NCI-H2196 (cell line): Measurements from ENCODE around the gene CNOT10.
"Not testable (repeated sequence)": the region's sequence is repeated elsewhere in the genome, so short reads cannot be mapped to it uniquely, and the experiment has no call there.

Experiments
- DNase-seq: peaks from one replicate; lab custom pipeline; 2025; ENCODE audit not compliant: unreplicated experiment; lab: John Stamatoyannopoulos, UW

The CNOT10 gene

DNA sequence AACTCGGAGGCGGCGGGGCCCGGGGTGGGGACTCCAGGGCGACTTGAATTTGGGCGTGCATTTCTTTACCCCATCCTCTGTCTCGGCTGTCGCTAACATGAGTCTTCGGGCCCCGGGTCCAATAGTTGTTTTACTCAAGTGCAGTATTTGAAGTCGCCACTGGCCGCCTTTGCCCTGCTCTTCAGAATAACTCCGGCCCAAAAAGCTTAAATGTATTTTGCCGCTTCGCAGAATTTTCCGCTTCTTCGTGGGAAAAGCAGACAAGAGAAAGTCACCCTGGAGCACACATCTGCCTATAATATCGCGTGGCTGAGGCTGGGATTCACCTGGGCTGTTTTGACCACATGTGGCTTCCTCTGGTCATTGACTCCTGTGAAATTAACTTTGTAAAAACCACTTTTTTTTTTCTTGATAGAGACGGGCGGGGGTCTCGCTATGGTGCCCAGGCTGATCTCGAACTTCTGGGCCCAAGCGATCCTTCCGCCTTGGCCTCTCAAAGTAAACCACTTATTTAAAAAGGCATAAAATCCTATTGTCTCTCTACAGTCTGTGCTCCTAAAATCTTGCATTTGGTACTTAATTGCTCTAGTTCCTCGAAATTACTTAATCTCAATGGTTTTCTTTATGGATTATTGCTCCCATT is 676 bp downstream of the CNOT10 start:
- peak; percentile 7 for DNase-seq

DNA sequence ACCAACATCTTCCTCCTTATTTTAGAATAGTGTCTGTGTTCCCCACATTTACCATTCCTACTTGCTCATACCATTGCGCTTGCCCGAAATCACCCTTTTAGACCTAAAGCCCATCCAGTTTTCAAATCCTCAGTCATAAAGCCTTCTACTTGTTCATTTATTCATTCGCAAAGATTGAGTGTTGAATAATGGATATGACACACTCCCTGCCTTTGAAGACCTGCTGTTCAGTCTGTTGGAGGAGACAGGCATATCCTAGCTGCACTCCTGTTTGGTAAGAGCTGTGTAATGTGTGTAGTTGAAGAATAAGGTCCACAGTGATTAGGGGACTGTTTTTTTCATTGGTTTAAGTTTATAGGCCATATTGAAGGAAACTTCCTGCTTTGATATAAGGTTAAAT is 1.7 kb downstream of the CNOT10 start:
- DNase-seq: no peak

DNA sequence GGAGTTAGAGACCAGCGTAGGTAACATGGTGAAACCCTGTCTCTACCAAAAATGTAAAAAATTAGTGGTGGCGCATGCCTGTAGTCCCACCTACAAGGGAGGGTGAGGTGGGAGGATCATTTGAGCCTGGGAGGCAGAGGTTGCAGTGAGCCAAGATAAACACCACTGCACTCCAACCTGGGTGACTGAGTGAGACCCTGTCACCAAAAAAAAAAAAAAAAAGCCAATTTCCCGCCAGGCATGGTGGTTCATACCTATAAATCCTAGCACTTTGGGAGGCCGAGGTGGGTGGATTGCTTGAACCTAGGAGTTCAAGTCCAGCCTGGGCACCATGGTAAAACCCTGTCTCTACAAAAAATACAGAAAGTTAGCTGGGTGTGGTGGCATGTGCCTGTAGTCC is 6.9 kb downstream of the CNOT10 start:
- DNase-seq: no peak

DNA sequence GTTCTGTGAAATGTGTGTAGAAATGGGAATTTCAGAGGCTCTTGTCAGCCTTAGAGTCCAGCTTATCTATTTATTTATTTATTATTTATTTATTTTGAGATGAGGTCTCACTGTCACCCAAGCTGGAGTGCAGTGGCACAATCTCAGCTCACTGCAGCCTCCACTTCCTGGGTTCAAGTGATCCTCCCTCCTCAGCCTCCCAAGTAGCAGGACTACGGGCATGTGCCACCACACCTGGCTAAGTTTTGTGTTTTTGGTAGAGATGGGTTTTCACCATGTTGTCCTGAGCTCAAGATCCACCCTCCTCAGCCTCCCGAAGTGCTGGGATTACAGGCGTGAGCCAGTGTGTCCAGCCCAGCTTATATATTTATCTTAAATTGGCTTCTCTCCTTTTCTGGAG is 11.5 kb downstream of the CNOT10 start:
- DNase-seq: no peak

DNA sequence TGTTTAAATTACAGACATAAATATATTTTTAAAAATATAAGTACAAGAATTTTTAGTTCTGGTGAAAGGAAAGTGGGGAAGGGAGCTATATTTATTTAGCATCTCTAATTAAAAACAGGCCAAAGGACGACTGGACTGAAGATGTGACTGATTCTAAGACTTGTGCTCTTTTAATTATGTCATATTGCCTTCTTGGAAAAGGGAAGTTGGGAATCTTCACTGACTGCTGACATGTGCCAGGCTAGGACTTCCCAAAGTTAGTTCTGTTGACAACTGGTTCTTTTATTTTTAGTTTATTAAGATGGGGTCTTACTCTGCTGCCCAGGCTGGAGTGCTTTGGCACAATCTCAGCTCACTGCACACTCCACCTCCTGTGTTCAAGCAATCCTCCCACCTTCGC is 13.5 kb downstream of the CNOT10 start:
- no peak for DNase-seq

DNA sequence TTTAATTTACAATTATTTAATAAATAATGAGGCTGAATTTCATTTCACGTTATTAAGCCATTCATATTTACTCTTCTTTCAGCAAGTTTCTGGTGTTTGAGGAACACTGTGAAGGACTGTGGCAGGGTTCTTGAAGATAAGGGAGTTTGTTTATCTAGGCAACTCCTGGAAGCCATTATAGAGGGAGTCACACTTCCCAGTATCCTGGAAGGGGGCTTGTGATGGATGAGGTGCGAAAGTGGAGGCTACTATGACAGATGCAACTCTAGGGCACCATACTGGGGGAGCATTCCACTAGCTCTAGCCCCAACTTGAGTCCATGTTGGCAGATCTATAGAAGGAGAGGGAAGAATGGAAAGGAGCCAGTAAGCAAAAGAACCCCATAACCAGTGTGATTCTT is 14.4 kb downstream of the CNOT10 start:
- no peak for DNase-seq

DNA sequence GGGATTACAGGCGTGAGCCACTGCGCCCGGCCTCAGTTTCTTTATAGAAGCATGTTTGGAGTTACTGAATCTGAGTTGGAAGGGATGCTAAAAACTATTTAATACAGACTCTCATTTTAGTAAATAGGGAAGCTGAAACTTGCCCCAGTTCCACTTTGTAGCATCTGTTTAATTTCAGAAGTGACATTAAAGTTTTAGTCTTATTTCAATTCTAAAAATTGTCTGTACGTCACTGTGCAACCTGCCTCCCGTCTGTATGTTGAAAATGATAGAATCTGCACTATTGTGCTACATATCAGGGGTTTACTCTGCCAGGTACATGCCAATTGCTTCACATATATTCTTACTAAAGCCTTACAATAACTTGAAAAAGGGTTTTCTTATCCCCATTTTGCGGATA is 15.3 kb downstream of the CNOT10 start:
- no peak for DNase-seq

DNA sequence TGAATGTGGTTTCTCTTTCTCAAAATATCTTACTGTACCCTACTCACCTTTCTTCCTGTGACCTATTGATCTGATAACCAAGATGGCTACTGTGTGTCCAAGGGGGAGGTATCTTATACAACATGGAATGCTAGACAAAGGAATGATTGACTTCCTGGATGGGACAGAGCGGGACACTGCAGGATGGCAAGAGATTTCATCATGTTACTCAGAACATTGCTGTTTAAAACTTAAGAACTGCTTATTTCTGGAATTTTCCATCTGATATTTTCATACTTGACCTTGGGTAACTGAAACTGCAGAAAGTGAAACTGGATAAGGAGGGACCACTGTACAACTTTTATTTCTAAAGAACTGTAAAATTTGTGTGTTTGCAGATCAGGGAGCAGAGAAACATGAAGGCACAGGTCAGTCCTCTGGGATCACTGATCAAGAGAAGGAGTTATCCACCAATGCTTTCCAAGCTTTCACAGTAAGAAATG is 18.5 kb downstream of the CNOT10 start:
- no peak for DNase-seq

DNA sequence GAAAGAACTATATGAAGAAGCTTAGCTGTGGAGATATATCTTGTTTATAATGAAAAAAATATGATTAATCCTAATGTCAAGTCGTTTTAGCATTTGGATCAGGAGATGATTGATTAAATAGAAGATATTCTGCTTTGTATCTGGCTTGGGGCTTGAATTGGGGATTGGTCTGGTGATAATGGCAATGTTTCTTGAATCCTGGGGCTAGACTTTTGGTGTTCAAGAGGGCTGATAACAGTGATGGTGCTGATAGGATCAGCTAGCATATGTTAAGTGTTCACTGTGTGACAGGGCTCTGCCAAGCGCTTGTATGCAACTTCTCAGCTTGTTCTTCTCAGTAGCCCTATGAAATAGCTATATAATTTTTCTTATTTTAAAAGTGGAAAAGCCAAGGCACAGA is 20.2 kb downstream of the CNOT10 start:
- no peak for DNase-seq

DNA sequence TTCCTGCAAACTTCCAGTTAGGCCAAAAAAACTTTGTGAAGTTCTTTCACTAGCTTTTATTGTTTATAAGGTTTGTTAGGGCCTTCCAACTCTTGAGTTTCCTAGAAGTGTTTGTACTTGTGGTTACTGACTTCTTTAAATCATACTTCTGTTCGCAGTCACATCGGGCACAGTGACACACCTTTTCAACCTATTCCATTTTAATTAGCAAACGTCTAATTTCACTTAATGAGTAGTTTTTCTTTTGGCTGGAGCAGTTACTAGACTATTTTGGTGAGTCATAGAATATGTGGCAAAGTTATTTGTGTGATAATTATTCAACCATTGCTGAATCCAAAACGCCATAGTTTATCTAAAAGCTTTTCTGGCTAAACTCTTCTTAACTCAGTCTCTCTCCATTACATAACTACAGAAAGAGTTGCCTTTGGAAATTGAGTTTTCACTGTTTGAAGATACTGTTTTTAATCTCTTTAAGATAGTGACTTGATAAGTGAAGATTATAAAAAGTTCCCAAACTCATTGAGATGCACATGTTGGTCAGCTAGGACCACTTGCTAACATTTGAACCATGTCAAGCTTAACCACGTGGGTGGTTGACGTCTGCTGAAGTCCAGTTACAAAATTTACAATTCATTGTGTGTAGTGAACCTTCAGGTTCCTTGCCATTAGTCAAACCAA is 21.5 kb downstream of the CNOT10 start:
- DNase-seq: no peak

DNA sequence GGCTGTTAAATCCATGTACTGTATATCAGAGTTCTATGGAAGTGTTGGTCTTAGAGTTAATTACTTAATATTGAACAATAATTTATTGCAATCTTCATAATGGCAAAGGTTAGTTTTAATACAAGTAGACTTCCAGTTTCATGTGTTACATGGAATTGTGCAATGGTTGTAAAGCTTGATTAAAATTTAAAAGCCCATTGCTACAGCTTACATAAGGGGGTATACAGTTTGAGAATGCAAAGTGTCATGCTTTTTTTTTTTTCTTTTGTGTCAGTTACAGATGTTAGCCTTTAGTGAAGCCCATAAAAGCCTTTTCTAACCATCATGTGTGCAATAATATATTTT is 22.0 kb downstream of the CNOT10 start:
- no peak for DNase-seq

DNA sequence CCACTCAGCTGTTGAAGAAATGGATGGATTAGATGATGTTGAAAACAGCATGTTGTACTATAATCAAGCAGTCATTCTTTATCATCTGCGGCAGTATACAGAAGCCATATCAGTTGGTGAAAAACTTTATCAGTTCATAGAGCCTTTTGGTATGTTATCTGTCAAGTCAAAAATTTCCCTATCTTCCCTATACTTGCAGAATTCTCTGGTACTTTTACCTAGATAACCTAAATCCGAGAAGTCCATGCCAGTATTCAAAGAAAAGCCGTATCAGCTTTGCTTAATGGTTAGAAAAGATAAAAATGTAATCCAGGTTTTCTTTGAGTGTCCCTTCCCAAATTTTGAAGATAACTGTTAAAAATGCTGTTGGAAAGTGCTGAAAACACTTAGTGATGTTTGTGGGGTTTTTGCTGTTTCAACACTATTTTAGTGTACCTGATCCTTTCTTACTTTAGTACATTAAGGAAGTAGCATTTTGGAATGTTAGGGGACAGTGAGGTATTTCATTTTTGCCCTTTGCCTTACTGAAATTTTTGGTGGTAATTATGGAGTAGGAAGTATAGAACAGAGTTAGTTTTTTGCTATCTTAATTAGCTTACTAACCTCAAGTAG is 23.8 kb downstream of the CNOT10 start:
- DNase-seq: no peak

DNA sequence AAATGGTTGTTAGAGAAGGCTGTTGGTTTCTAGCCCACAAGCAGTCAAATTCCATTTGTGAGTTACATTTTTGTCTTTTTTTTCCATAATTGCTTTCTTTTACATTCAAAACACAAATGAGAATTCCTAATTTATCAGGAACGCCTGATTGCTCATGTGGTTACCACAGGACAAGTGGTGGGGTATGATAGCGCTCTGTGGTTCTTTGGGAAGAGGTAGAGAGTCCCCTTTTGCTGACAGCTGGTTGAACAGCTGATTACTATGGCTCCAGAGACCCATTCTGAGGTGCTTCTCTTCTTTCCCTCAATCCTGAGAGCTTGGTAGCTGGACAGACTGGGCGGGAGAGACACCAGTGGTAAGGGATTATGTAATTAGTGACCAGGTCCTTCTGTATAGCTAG is 24.4 kb downstream of the CNOT10 start:
- DNase-seq: no peak

DNA sequence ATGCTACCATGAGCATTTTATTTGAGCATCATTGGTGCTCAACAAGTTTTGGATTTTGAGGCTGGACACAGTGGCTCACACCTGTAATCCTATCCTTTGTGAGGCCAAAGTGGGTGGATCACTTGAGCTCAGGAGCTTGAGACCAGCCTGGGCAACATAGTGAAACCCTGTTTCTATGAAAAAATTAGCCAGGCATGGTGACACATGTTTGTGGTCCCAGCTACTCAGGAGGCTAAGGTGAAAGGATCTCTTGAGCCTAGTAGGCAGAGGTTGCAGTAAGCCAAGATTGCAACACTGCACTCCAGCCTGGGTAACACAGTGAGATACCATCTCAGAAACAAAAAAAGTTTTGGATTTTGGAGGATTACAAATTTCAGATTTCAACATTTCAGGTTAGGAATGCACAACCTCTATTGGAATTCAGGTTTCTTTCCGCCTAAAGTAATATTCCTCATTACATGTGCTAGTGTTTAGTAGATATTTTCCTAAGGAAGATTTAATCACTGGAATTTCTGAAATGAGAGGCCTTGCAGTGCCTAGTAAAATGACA is 27.6 kb downstream of the CNOT10 start:
- DNase-seq: no peak

DNA sequence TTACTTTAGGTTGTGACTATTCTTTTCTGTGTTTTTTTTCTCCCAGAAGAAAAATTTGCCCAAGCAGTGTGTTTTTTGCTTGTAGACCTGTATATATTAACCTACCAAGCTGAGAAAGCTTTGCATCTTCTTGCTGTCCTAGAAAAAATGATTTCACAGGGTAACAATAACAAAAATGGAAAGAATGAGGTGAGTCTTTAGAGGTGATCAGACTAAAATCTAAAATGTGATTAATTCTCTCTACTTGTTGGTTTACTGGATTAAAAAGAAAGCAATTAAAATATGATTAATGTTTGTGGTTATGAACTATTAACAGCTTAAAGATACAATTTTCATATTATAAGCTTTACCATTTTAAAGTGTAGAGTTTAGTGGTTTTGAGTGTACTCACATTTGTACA is 28.2 kb downstream of the CNOT10 start:
- DNase-seq: no peak

DNA sequence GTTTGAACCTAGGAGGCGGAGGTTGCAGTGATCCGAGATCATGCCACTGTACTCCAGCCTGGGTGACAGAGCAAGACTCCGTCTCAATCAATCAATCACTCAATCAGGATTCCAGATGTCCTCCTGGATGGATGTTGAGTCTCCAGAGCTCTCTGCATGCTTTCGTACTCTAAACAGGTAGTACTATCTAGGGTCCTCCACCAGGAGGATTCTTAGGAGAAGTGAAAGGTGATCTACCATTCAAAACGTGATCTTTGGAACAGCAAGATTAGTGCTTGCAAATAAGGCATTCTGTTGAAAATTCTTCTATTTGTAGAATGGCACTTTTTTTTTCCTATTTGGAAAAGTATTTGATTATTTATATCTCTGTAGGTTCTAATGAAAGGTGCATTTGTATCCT is 34.3 kb downstream of the CNOT10 start:
- DNase-seq: no peak

DNA sequence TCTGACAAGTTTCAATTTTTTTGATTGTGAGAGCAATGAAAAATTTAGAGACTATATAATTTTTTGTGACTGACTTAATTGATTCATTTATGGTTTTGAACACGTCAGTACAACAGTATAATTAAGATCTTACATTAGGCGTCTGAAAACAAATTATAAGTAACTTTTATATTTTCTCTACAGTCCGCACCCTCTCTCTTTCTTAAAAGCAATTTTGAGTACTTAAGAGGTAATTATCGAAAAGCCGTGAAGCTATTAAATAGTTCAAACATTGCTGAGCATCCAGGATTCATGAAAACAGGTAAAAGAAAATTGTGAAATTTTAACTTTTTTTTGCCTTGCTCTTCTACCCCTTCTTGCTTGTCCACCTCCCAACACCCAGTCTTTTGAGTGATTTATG is 34.9 kb downstream of the CNOT10 start:
- no peak for DNase-seq

DNA sequence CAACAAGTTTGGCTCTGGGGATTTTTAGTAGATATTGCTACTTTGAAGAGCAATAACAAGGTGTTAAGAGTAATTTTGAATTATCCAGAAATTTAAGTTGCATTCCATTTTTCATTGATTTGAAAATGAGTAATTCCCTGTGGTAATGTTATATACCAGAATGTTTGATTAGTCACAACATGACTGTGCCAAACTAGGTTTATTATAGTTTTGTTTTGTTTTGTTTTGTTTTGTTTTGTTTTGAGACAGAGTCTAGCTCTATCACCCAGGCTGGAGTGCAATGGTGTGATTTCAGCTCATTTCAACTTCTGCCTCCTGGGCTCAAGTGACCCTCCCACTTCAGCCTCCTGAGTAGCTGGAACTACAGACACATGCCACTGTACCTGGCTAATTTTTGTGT is 40.7 kb downstream of the CNOT10 start:
- no peak for DNase-seq

DNA sequence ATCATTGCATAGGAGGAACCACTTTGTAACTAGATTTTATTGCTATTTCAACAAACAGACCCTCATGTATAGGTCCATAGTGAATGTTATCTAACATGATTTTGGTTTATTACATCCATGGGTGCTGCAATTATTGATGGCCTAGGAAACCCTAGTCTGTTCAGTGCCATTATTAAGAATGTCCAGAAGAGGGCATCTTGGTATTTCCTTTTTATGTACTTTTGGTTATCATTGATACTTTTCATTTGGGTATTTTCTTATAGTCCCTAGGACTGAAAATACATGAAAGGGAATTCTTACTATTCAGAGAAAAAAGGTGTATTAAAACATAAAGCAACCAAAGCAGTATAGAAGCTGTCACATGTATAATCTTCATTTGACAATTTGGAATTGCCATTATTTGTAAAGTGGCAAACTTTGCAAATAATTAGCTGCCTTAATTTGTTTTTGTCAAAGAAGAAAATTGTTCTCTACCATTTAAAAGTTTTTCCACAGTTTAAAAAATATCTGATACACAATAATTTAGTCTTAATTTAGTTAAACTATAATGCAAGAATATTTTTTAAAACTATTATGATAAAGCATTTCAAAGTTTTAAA is 48.7 kb downstream of the CNOT10 start:
- DNase-seq: peak; percentile 1

DNA sequence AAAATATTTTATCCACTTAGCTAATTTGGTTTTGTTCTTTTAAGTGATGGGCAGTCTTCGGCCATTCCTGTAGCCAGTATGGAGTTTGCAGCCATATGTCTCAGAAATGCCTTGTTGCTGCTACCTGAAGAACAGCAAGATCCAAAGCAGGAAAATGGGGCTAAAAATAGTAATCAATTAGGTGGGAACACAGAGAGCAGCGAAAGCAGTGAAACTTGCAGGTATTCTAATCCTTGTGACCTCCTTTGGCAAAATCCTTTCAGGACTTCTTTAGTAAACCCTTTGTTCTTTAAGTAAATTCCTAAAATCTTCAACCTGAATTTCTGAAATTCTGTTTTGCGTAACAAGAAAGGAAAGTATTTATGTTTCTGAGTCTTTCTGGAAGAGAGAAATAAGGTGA is 49.8 kb downstream of the CNOT10 start:
- DNase-seq: no peak

DNA sequence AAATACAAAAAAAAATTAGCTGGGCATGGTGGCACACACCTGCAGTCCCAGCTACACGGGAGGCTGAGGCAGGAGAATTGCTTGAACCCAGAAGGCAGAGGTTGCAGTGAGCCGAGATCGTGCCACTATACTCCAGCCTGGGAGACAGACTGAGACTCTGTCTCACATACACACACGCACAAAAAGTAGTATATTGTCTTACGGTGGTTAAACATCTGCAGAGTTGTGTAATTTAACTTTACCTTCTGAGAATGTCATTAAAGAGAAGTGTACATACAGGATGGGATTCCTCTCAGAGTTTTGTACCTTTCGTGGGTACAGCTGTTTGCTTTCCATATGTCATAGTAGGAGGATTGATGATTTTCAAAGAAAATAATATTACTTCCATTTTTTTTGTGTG is 58.5 kb downstream of the CNOT10 start:
- not testable (repeated sequence) for DNase-seq

DNA sequence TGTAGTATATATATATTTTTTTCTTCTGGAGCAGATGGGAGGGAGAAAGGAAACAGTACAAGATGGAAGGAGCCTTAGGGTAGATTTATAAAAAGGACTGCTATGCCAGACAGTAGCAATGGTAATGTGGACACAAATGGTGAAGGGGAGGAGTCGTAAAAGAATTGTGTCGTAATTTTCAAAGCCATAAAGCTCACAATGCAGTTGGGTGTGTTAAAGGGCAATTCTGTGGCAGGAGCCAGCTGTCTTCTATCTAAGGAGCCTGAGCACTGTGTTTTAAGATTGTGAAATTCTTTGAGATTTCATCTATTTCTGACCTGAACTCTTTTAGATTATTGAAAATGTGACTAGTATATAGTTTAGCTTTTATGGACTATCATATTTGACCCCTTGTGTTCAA is 58.9 kb downstream of the CNOT10 start:
- DNase-seq: no peak
